RWPE1 (cell line): ENCODE results near the gene EME1.
"Not testable (repeated sequence)": the region's sequence is repeated elsewhere in the genome, so short reads cannot be mapped to it uniquely, and the experiment has no call there.

ENCODE experiments used
- CTCF ChIA-PET: fragments of 350-600 bp; sonication (Branson Sonifier 250); formaldehyde crosslinking; extraction: SDS; loops from one replicate; lab custom pipeline; 2021; lab: Yijun Ruan, JAX
- POLR2A ChIA-PET: fragments of 400-600 bp; formaldehyde crosslinking; extraction: SDS; loops from one replicate; lab custom pipeline; 2020; ENCODE audit warnings: antibody characterized with exemption; ENCODE audit not compliant: low non-redundant PET; lab: Yijun Ruan, JAX
- DNase-seq: peaks from one replicate; pipeline ENCODE4 v3.0.0; 2012; ENCODE audit warnings: low spot score
- H3K27ac ChIP-seq: fragments of 450-650 bp; 2 replicates; pipeline ENCODE4 v1.5.1; 2017
- TF ChIP-seq, protein P1 (sequence below): fragments of 450-650 bp; conservative IDR thresholded peaks from 2 replicates; pipeline ENCODE4 v1.5.1; 2017; ENCODE audit warnings: low read depth, mild to moderate bottlenecking

Gene EME1

DNA sequence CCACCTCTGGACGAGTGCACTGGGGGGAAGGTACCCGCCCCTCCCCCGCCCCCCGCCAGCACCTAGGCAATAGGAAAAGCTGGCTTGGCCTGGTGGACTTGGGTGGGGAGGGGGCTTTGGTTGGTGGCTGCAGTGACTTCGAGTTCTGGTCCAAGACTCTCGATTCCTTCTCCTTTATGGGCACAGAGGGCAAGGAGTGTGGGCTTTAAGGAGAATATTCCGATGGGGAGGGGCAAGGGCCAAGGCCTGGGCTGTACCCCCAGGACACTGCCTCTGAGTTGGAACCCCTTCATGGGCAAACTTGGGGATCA is 53.4 kb downstream of the EME1 start:
- TF ChIP-seq, protein P1, sequence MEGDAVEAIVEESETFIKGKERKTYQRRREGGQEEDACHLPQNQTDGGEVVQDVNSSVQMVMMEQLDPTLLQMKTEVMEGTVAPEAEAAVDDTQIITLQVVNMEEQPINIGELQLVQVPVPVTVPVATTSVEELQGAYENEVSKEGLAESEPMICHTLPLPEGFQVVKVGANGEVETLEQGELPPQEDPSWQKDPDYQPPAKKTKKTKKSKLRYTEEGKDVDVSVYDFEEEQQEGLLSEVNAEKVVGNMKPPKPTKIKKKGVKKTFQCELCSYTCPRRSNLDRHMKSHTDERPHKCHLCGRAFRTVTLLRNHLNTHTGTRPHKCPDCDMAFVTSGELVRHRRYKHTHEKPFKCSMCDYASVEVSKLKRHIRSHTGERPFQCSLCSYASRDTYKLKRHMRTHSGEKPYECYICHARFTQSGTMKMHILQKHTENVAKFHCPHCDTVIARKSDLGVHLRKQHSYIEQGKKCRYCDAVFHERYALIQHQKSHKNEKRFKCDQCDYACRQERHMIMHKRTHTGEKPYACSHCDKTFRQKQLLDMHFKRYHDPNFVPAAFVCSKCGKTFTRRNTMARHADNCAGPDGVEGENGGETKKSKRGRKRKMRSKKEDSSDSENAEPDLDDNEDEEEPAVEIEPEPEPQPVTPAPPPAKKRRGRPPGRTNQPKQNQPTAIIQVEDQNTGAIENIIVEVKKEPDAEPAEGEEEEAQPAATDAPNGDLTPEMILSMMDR, result no peak

DNA sequence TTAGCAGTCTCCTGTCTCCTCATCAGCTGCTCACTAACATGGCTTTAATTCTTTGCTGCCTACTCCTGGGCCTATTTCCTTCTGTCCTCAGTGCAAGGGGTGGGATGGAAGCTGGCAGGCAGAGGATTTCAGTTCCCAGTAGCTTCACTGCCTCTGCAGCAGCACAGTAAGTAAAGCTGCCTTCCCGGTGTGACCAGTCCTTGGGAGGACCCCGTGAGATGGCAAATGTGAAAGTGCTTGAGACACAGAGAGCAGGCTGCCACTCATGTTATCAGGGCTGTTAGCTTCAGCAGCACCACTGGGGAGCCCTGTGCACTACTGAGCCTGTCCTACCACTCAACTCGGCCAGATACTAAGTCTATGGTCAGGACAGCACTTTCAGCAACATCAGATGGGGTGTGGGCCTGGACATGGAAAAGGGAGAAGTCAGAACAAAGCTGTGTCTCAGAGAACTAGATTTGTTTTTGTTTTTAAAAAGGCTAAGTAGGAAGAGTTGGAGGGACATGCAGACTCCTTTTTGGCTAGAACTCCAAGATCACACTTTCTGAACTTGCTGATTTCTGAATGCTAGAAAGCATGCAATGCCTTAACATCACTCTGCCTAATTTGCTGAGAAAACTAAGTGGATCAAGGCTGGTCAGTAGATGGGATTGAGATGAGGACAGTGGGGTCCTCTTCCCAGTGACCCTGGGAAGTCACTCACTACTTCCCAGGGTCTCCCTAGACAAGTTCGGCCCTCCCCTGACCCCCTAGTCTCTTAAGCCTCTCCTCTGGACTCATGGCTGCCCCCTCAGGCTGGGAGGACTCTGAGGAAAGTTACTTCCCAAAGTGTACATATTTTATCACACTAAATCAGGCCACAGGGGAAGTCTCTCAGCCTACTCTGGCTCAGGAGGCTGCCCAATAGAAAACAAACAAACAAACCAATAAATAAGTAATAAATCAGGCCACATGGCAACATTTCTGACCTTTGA is 54.1 kb downstream of the EME1 start:
- CTCF ChIA-PET, result interaction anchor here (0.6 to 3.0 kb wide), 6 partner anchors 8 to 61 kb away, joined by 3 to 16 read pairs (median 4); partner anchors contain the start of genes LRRC59 and RSAD1
- TF ChIP-seq, protein P1, result peak; percentile 69
- peak overlapping the region; percentile 85 for H3K27ac ChIP-seq
- peak; percentile 53 for DNase-seq
- POLR2A ChIA-PET, result interaction anchor here (0.5 to 1.7 kb wide), 2 partner anchors 10 to 30 kb away, joined by 3 to 4 read pairs; partner anchors contain the start of gene LRRC59

More for the DNA sequence above, 53.4 kb downstream of the EME1 start:
- no peak for DNase-seq
- peak overlapping the region; percentile 85 for H3K27ac ChIP-seq
- ChIA-PET POLR2A (interaction anchor here (0.5 to 1.7 kb wide), 3 partner anchors 10 to 29 kb away, joined by 3 to 6 read pairs (median 4); partner anchors contain the start of gene LRRC59), CTCF (interaction anchor here (0.7 to 3.0 kb wide), 4 partner anchors 21 to 61 kb away, joined by 3 to 16 read pairs (median 5); partner anchors contain the start of genes LRRC59 and RSAD1)

DNA sequence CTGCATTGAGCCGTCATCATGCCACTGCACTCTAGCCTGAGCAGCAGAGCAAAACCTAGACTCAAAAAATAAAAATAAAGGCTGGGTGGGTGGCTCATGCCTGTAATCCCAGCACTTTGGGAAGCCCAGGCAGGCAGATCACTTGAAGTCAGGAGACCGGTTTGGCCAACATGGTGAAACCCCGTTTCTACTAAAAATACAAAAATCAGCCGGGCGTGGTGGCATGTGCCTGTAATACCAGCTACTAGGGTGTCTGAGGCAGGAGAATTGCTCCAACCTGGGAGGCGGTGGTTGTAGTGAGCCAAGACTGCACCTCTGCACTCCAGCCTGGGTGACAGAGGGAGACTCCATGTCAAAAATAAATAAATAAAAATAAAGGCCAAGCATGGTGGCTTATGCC is 55.1 kb downstream of the EME1 start:
- DNase-seq, POLR2A ChIA-PET: not testable (repeated sequence)
- CTCF ChIA-PET, result interaction anchor here (0.6 to 1.2 kb wide), 2 partner anchors 14 to 84 kb away, joined by 4 to 6 read pairs; no protein-coding TSS in a partner anchor
- H3K27ac ChIP-seq, result peak overlapping the region; percentile 85

GRCh38 chr17:50428831-50429424 is 55.9 kb downstream of the EME1 start:
- DNase-seq, result peak; percentile 75
- ChIA-PET POLR2A (no interaction called here), CTCF (interaction anchor here (0.6 to 1.4 kb wide), 3 partner anchors 13 to 83 kb away, joined by 4 to 8 read pairs (median 6); partner anchors contain the start of gene LRRC59)
- TF ChIP-seq, protein P1, result no peak
- peak overlapping the region; percentile 85 for H3K27ac ChIP-seq

GRCh38 chr17:50429793-50430192 is 56.8 kb downstream of the EME1 start:
- DNase-seq, result no peak
- H3K27ac ChIP-seq, result peak overlapping the region; percentile 85
- TF ChIP-seq, protein P1, result no peak
- POLR2A ChIA-PET, result no interaction called here
- CTCF ChIA-PET, result interaction anchor here (1.4 kb wide), 1 partner anchor 32 kb away, joined by 8 read pairs; the partner anchor contains the start of gene LRRC59
